Stomach (tissue), 9 donors: ENCODE measurements around the gene AGAP1. TPM values are rescaled to one million over a fixed set of nuclear protein-coding genes. Genes with fewer than 3 reads are reported as not detected.

Experiments used
- DNase-seq, 2 donors: peaks; one replicate each; pipeline versions ENCODE4 v3.0.0 to v3.0.0-alpha.2; 2013 to 2019
- H3K27ac ChIP-seq, 5 donors: fragments of 200-600 bp in 4 of 5; sonication (generic) in 4 of 5; one replicate each; pipeline ENCODE4 v1.5.1; 2013 to 2019; ENCODE audit warnings: mild to moderate bottlenecking in 1 of 5, moderate library complexity in 1 of 5
- H3K27me3 ChIP-seq, 3 donors: fragments of 200-600 bp; sonication (generic); one replicate each; pipeline ENCODE4 v1.5.1; 2017 to 2019; ENCODE audit warnings: mixed run types in 1 of 3
- H3K36me3 ChIP-seq, 4 donors: fragments of 200-600 bp; sonication (generic); 1 replicate in 3 of 4; 2 replicates in 1 of 4; pipeline ENCODE4 v1.5.1; 2016 to 2019
- H3K4me1 ChIP-seq, 4 donors: fragments of 200-600 bp; sonication (generic); one replicate each; pipeline ENCODE4 v1.5.1; 2016 to 2019
- H3K4me3 ChIP-seq, 4 donors: fragments of 200-600 bp; sonication (generic) in 3 of 4; one replicate each; pipeline ENCODE4 v1.5.1; 2016 to 2019; ENCODE audit warnings: mild to moderate bottlenecking in 1 of 4
- H3K9me3 ChIP-seq, 4 donors: fragments of 200-600 bp; sonication (generic); one replicate each; pipeline ENCODE4 v1.5.1; 2016 to 2019
- CTCF ChIP-seq, 7 experiments: fragments of 450-650 bp in 4 of 7; fragments of 200-600 bp in 3 of 7; sonication (generic) in 3 of 7; IDR thresholded peaks; one replicate each; pipeline ENCODE4 v1.5.1; 2016 to 2019; ENCODE audit warnings: antibody characterized with exemption in 7 of 7, control low read depth in 2 of 7, mild to moderate bottlenecking in 1 of 7
- EP300 ChIP-seq: sonication (generic); formaldehyde crosslinking; IDR thresholded peaks from one replicate; pipeline ENCODE4 v1.6.1; 2017; ENCODE audit warnings: antibody characterized with exemption
- POLR2A ChIP-seq, 4 donors: fragments of 450-650 bp; IDR thresholded peaks; one replicate each; pipeline ENCODE4 v1.6.1; 2016; ENCODE audit warnings: antibody characterized with exemption in 4 of 4, control low read depth in 2 of 4, mild to moderate bottlenecking in 1 of 4, moderate library complexity in 1 of 4
- POLR2AphosphoS5 ChIP-seq, 3 donors: sonication (generic); formaldehyde crosslinking; IDR thresholded peaks; one replicate each; pipeline ENCODE4 v1.6.1; 2016; ENCODE audit warnings: antibody characterized with exemption in 3 of 3
- whole genome bisulfite sequencing, 5 donors: extraction: QIAGEN DNeasy Blood & Tissue Kit in 3 of 5; methylation state at CpG; one replicate each; pipeline versions ENCODE4 v1.1.5 to v1.1.7; 2013 to 2018; 5-methylcytosine and 5-hydroxymethylcytosine counted together
- intact Hi-C: fragments of 100-400 bp; cut with DNase I; formaldehyde crosslinking; loops from one replicate; pipeline ENCODE4 v1.15.1; 2023; ENCODE audit warnings: low total_unique reads
- polyA plus RNA-seq, 3 donors: library from polyadenylated mRNA; stranded (reverse); fragments of 200-250 nt; gene quantifications; one replicate each; pipeline ENCODE4 v1.2.3, GENCODE V29; 2013
- total RNA-seq, 5 donors: library from RNA; depleted of rRNA; stranded (reverse); fragments of >200 nt; gene quantifications; one replicate each; pipeline versions ENCODE4 v1.1.0 to v1.2.3, GENCODE V29; 2014 to 2016
- donor health status: healthy with polysubstance abuse.
- donor health status: Bipolar disorder and iron deficiency.
- donor health status: healthy.

Gene AGAP1
- total and polyA plus RNA-seq, 8 donors, result 4.2 to 139 (median 35.0) TPM

GRCh38 chr2:235553291-235553690 is 59.4 kb downstream of the AGAP1 start:
- TF ChIP-seq EP300, result no peak
- TF ChIP-seq POLR2AphosphoS5 (IDR thresholded peaks at IDR 0.05), result no peak
- TF ChIP-seq CTCF (IDR thresholded peaks at IDR 0.05), result no peak
- TF ChIP-seq POLR2A (IDR thresholded peaks at IDR 0.05), result no peak
- no peak for DNase-seq
- WGBS, 5 donors, result 31 to 61% (median 43%) methylated on average over 6 of the region's 6 CpGs

GRCh38 chr2:235553696-235554100 is 59.9 kb downstream of the AGAP1 start:
- H3K27ac ChIP-seq, result peak overlapping the region in 2 of 5 donors; percentile 5 to 14
- no peak overlapping the region for H3K4me3 ChIP-seq
- DNase-seq, result peak in 1 of 2 donors; percentile 43

More at GRCh38 chr2:235553291-235553690, 59.4 kb downstream of the AGAP1 start:
- H3K36me3 ChIP-seq, result no peaks in the 10 kb centered on the region
- H3K27me3 ChIP-seq, result no peaks in the 10 kb centered on the region
- no peaks in the 10 kb centered on the region for H3K9me3 ChIP-seq
- no peak overlapping the region for H3K4me3 ChIP-seq
- H3K27ac ChIP-seq, result peak overlapping the region in 1 of 5 donors; percentile 5
- peaks cover 21 to 37% (median 33%) of the 10 kb centered on the region in 4 donors for H3K4me1 ChIP-seq
- intact Hi-C loops, result no loop called here

GRCh38 chr2:235554385-235554784 is 60.5 kb downstream of the AGAP1 start:
- H3K27ac ChIP-seq, result peak overlapping the region in 1 of 5 donors; percentile 14
- H3K4me3 ChIP-seq, result no peak overlapping the region
- H3K9me3 ChIP-seq, result no peaks in the 10 kb centered on the region
- H3K36me3 ChIP-seq, result no peaks in the 10 kb centered on the region
- H3K27me3 ChIP-seq, result no peaks in the 10 kb centered on the region
- TF ChIP-seq POLR2AphosphoS5 (IDR thresholded peaks at IDR 0.05), result no peak
- TF ChIP-seq EP300, result no peak
- no peak for TF ChIP-seq CTCF (IDR thresholded peaks at IDR 0.05)
- TF ChIP-seq POLR2A (IDR thresholded peaks at IDR 0.05), result no peak
- H3K4me1 ChIP-seq, result peaks cover 21 to 41% (median 32%) of the 10 kb centered on the region in 4 donors
- intact Hi-C loops, result no loop called here
- 90 to 96% (median 93%) methylated on average over 6 of the region's 6 CpGs for WGBS, 5 donors
- no peak for DNase-seq

More at GRCh38 chr2:235553696-235554100, 59.9 kb downstream of the AGAP1 start:
- WGBS, 5 donors, result 42 to 70% (median 54%) methylated on average over 8 to 13 of the region's 13 CpGs
- H3K27me3 ChIP-seq, result no peaks in the 10 kb centered on the region
- no peak for TF ChIP-seq EP300
- no peak for TF ChIP-seq CTCF (IDR thresholded peaks at IDR 0.05)
- no peak for TF ChIP-seq POLR2A (IDR thresholded peaks at IDR 0.05)
- no peak for TF ChIP-seq POLR2AphosphoS5 (IDR thresholded peaks at IDR 0.05)
- H3K9me3 ChIP-seq, result no peaks in the 10 kb centered on the region
- intact Hi-C loops, result no loop called here
- peaks cover 21 to 35% (median 34%) of the 10 kb centered on the region in 4 donors for H3K4me1 ChIP-seq
- H3K36me3 ChIP-seq, result no peaks in the 10 kb centered on the region

- TF ChIP-seq POLR2AphosphoS5 (IDR thresholded peaks at IDR 0.05), result no peak
- no peak for TF ChIP-seq CTCF (IDR thresholded peaks at IDR 0.05)
- TF ChIP-seq POLR2A (IDR thresholded peaks at IDR 0.05), result no peak
- no peak for TF ChIP-seq EP300
- DNase-seq, result no peak
- Histone ChIP-seq H3K36me3 (no peaks in the 10 kb centered on the region), H3K4me3 (no peak overlapping the region), H3K27me3 (no peaks in the 10 kb centered on the region), H3K4me1 (peaks cover 21 to 45% (median 32%) of the 10 kb centered on the region in 4 donors), H3K27ac (no peak overlapping the region), H3K9me3 (no peaks in the 10 kb centered on the region)
- intact Hi-C loops, result no loop called here
- 88 to 94% (median 90%) methylated on average over 9 of the region's 9 CpGs for WGBS, 5 donors
Observed at GRCh38 chr2:235554936-235555335, 61.1 kb downstream of the AGAP1 start.
